HepG2 (cell line): ENCODE measurements around the gene NSUN6. TPM values are rescaled to one million over a fixed set of nuclear protein-coding genes. Genes with fewer than 3 reads are reported as not detected.

Source experiments
- CCAR2 ChIP-seq: fragments of 200-400 bp; formaldehyde crosslinking; optimal IDR thresholded peaks from 2 replicates; pipeline ENCODE3; 2018; ENCODE audit warnings: low read depth, mild to moderate bottlenecking, low read length, moderate library complexity
- DPF2 ChIP-seq: sonication (generic); formaldehyde crosslinking; IDR thresholded peaks from 2 replicates; pipeline ENCODE4 v1.4.0; 2020; ENCODE audit warnings: mild to moderate bottlenecking, low read depth, missing genetic modification reagents, borderline replicate concordance
- HMG20A ChIP-seq: IDR thresholded peaks from 2 replicates; pipeline ENCODE4 v1.6.1; 2016; ENCODE audit warnings: borderline replicate concordance
- KAT2B ChIP-seq: fragments of 150-350 bp; IDR thresholded peaks from 2 replicates; pipeline ENCODE4 v1.6.1; 2014; ENCODE audit warnings: low read depth, low read length, borderline replicate concordance
- MBNL3 ChIP-seq: fragments of 250-450 bp; sonication (Bioruptor Pico); conservative IDR thresholded peaks from 2 replicates; pipeline ENCODE4 v1.8.0; 2022; ENCODE audit warnings: mild to moderate bottlenecking, inconsistent platforms
- MZF1 ChIP-seq: sonication (generic); formaldehyde crosslinking; IDR thresholded peaks from 2 replicates; pipeline ENCODE4 v1.8.1; 2023; ENCODE audit warnings: mild to moderate bottlenecking, missing genetic modification reagents, borderline replicate concordance
- PAX8 ChIP-seq: sonication (generic); formaldehyde crosslinking; IDR thresholded peaks from 2 replicates; pipeline ENCODE4 v1.8.0; 2022; ENCODE audit warnings: mild to moderate bottlenecking, missing genetic modification reagents, borderline replicate concordance
- SCMH1 ChIP-seq: sonication (generic); formaldehyde crosslinking; IDR thresholded peaks from 2 replicates; pipeline ENCODE4 v1.9.0; 2021; ENCODE audit warnings: missing genetic modification reagents, mild to moderate bottlenecking, borderline replicate concordance
- SOX13 ChIP-seq, 3 experiments: fragments of 450-650 bp in 1 of 3; sonication (generic) in 1 of 3; formaldehyde crosslinking in 1 of 3; IDR thresholded peaks in 2 of 3; conservative IDR thresholded peaks in 1 of 3; 2 replicates each; pipeline versions ENCODE4 v1.5.0 to v1.6.1; 2016 to 2020; ENCODE audit warnings: antibody characterized with exemption in 1 of 3, mild to moderate bottlenecking in 1 of 3, missing compliant biosample characterization in 1 of 3, missing genetic modification reagents in 1 of 3, moderate library complexity in 1 of 3
- SP1 ChIP-seq, 2 experiments: fragments of 450-650 bp in 1 of 2; sonication (generic) in 1 of 2; formaldehyde crosslinking in 1 of 2; IDR thresholded peaks; 2 replicates each; pipeline versions ENCODE4 v1.4.0 to v1.6.1; 2016 to 2020; ENCODE audit warnings: missing genetic modification reagents in 1 of 2
- ZBTB25 ChIP-seq: IDR thresholded peaks from 2 replicates; pipeline ENCODE4 v1.6.1; 2018; ENCODE audit warnings: missing genetic modification reagents
- ZBTB4 ChIP-seq: sonication (generic); formaldehyde crosslinking; IDR thresholded peaks from 2 replicates; pipeline ENCODE4 v1.4.0; 2020; ENCODE audit warnings: missing genetic modification reagents, mild to moderate bottlenecking, borderline replicate concordance
- ZKSCAN8 ChIP-seq: IDR thresholded peaks from 2 replicates; pipeline ENCODE4 v1.6.1; 2016; ENCODE audit warnings: borderline replicate concordance, missing genetic modification reagents, missing compliant biosample characterization
- ZNF10 ChIP-seq: sonication (generic); formaldehyde crosslinking; IDR thresholded peaks from 2 replicates; pipeline ENCODE4 v1.4.0; 2020; ENCODE audit warnings: mild to moderate bottlenecking, low read depth, missing genetic modification reagents, borderline replicate concordance
- ZNF768 ChIP-seq: sonication (generic); formaldehyde crosslinking; IDR thresholded peaks from 2 replicates; pipeline ENCODE4 v1.4.0; 2020; ENCODE audit warnings: missing genetic modification reagents
- ZNF776 ChIP-seq: sonication (generic); formaldehyde crosslinking; IDR thresholded peaks from 2 replicates; pipeline ENCODE4 v1.4.0; 2020; ENCODE audit warnings: mild to moderate bottlenecking, missing genetic modification reagents
- ZNF850 ChIP-seq: sonication (generic); formaldehyde crosslinking; conservative IDR thresholded peaks from 2 replicates; pipeline ENCODE4 v1.9.0; 2021; ENCODE audit warnings: mild to moderate bottlenecking, missing genetic modification reagents
- polyA plus RNA-seq, 8 experiments: library from polyadenylated mRNA; depleted of rRNA in 3 of 8; stranded (reverse) in 7 of 8; unstranded in 1 of 8; fragments of >200 nt; fragmentation: Illumina TruSeq in 4 of 8; extraction: Trizol in 4 of 8; gene quantifications; 2 replicates each; pipeline versions ENCODE4 v1.2.1 to v1.2.3, GENCODE V29; 2011 to 2016; ENCODE audit warnings: low read depth in 4 of 8, missing spikeins in 1 of 8, mixed read lengths in 1 of 8; ENCODE audit not compliant: insufficient read depth in 1 of 8
- total RNA-seq, 5 experiments: library from RNA; depleted of rRNA; stranded (reverse); fragments of >200 nt; fragmentation: Illumina TruSeq; extraction: Trizol; gene quantifications; 2 replicates each; pipeline ENCODE4 v1.2.3, GENCODE V29; 2016; ENCODE audit warnings: low read depth in 1 of 5

The NSUN6 gene
- total and polyA plus RNA-seq, 2 of the 13 experiments (the other 11 are each of a cell fraction or from before 2014, with no cell fraction given) = 17.2 to 19.3 TPM

GRCh38 chr10:18659125-18659818 lies 7.9 kb upstream of the NSUN6 start, which contains the start of gene ARL5B (continued):
- peak; percentile 85 for TF ChIP-seq ZBTB25 (CRISPR knock-in tag)
- no peak for TF ChIP-seq MBNL3 (CRISPR knock-in tag)
- 0 out of 2 replicates have a peak, but pooled peaks have one; percentile 69 for TF ChIP-seq ZNF776 (CRISPR knock-in tag)
- no peak; the same call in 1 of the 2 replicates for TF ChIP-seq HMG20A (CRISPR knock-in tag)
- no peak for TF ChIP-seq MZF1 (CRISPR knock-in tag)
- TF ChIP-seq ZBTB4 (CRISPR knock-in tag) = no peak
- TF ChIP-seq KAT2B = no peak
- peak; percentile 67; the same call in 1 of the 2 replicates for TF ChIP-seq ZNF768 (CRISPR knock-in tag)
- TF ChIP-seq PAX8 = no peak
- TF ChIP-seq SP1 (IDR thresholded peaks at IDR 0.05) = no peak
- TF ChIP-seq SP1 (CRISPR knock-in tag; IDR thresholded peaks at IDR 0.05) = peak; percentile 69; the same call in 1 of the 2 replicates
- TF ChIP-seq SCMH1 = no peak
- no peak for TF ChIP-seq CCAR2
- no peak for TF ChIP-seq DPF2 (CRISPR knock-in tag)
- TF ChIP-seq ZNF850 (CRISPR knock-in tag) = no peak
- no peak for TF ChIP-seq ZKSCAN8
- TF ChIP-seq SOX13 (IDR thresholded peaks at IDR 0.05) = 0 out of 2 replicates have a peak, but pooled peaks have one; percentile 28
- TF ChIP-seq SOX13 (CRISPR knock-in tag; conservative IDR thresholded peaks at IDR 0.05 in 1 of 2, IDR thresholded peaks at IDR 0.05 in 1 of 2) = peak in 1 of 2 experiments; percentile 64; a peak in 2 of 4 replicates
- TF ChIP-seq ZNF10 = no peak
